GM20000 (cell line): ENCODE results near the gene MBNL2.

Source experiments
- DNase-seq: peaks from one replicate; pipeline ENCODE4 v3.0.0; 2012; ENCODE audit warnings: low spot score
- TF ChIP-seq, protein P1 (sequence below): IDR thresholded peaks from 2 replicates; pipeline ENCODE4 v1.5.1; 2012; ENCODE audit warnings: mild to moderate bottlenecking, control low read depth; ENCODE audit errors: extremely low read depth, missing control alignments

The MBNL2 gene

DNA sequence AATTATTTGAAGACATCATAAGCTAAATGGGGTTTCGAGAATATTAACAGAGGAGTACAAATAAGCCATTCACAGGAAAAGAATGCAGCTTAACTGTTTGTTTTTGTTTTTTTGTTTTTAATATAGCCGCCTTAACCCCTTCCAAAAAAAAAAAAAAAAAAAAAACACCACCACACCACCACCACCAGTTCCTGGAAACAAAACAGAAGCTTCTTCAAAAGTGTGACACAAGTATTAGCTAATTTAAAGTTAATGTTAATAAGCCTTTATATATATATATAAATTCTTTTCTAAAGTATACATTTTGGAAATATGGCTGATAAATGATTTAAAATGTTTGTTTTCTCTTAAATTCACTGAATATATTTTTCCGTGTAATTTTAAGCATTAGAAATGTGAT lies 213.2 kb downstream of the MBNL2 start:
- TF ChIP-seq, protein P1, sequence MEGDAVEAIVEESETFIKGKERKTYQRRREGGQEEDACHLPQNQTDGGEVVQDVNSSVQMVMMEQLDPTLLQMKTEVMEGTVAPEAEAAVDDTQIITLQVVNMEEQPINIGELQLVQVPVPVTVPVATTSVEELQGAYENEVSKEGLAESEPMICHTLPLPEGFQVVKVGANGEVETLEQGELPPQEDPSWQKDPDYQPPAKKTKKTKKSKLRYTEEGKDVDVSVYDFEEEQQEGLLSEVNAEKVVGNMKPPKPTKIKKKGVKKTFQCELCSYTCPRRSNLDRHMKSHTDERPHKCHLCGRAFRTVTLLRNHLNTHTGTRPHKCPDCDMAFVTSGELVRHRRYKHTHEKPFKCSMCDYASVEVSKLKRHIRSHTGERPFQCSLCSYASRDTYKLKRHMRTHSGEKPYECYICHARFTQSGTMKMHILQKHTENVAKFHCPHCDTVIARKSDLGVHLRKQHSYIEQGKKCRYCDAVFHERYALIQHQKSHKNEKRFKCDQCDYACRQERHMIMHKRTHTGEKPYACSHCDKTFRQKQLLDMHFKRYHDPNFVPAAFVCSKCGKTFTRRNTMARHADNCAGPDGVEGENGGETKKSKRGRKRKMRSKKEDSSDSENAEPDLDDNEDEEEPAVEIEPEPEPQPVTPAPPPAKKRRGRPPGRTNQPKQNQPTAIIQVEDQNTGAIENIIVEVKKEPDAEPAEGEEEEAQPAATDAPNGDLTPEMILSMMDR = no peak
- no peak for DNase-seq

GRCh38 chr13:97435794-97436193 lies 213.7 kb downstream of the MBNL2 start:
- TF ChIP-seq, protein P1 = no peak
- peak; percentile 11 for DNase-seq

DNA sequence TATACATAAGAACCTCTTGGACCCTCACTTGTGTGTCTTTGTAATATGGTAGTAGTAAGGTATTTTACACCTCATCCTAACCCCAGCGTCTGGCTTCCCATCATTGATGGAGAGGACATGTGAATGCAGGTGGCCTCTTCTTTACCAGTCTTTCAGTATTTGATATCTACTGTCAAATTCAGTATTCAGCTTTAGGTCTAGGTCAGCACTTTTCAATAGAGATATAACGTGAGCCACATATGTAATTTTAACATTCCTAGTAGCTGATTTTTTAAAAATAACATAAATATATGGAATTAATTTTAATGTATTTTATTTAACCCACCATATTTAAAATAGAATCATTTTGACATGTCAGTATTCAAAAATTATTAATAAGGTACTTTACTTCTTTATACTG lies 214.7 kb downstream of the MBNL2 start:
- TF ChIP-seq, protein P1 = no peak
- no peak for DNase-seq

DNA sequence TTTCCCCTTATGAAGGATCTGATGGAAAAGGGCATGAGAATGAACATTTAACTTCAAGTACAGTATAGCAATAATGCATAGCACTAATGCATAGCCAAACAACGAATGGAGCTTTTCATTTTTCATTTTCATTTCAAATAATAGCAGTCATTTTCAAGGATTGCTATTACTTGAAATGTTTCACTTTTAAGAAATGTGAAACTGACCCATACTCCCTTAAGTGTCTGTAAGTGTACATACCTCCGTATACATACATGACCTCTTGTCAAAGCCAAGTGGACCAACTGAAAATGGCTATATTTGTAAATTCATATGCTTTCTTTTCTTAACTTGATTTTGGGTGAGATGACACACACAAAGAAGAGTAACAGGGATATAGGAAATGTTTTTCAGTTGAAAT lies 215.6 kb downstream of the MBNL2 start:
- TF ChIP-seq, protein P1 = no peak
- DNase-seq = no peak

DNA sequence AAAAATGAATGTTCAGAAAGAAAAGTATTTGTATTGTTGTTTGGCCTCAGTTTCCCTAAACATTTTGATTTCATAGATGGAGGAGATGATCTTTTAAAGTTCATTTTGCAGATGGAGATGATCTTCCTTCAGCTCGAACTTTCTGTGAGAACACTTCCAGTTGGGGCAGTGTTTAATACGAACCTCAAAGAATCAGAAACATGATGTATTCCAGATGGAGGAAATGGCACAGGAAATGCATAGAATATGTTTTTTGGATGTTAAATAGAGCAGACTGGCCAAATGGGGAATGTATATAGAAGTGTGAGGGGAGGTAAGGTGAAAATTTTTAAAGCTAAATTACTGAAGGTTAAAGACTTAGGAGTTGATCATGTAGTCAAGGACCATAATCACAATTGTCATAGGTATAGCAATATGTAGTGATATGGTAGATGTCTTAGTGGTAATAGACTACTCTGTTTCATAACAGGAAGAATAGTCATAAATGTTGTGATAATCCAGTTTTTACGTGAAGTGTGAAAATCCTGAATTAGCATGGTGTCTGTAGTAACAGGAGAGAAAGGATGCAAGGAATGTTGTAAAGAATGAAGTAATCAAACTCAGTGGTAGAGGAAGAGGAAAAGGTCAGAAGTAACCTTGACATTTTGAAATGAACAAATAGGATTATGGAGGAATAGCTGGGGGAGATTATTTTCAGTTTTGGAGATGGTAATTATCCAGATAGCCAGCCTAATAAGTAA lies 216.9 kb downstream of the MBNL2 start:
- TF ChIP-seq, protein P1 = no peak

DNA sequence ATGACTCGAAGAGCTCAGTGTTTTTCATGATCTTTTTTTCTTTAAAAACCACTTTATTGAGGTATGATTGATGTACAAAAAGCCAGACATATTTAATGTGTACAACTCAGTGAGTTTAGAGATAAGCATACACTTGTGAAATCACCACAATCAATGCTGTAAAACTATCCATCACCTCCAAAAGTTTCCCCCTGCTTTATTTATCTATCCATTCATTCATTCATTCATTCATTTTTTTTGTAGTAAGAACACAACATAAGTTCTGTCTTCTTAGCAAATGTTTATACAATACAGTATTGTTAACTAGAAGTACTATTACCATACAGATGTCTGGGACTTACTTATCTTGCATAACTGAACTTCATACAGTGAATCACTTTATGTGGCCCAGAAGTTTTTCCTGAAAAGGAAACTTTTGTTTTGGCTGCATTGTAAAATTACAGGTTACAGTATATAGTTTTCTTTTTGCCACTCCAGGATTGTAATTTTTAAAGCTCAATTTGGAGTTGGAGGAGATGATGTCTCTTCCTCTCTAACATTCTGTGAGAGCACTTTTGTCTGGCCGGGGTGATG lies 218.6 kb downstream of the MBNL2 start:
- TF ChIP-seq, protein P1 = no peak
- no peak for DNase-seq

More for the DNA sequence above, 216.9 kb downstream of the MBNL2 start:
- no peak for DNase-seq

GRCh38 chr13:97441368-97441767 lies 219.2 kb downstream of the MBNL2 start:
- TF ChIP-seq, protein P1 = no peak
- no peak for DNase-seq
